A673 (cell line): ENCODE data around the gene TBX18. TPM values are rescaled to one million over a fixed set of nuclear protein-coding genes. Genes with fewer than 3 reads are reported as not detected.

Experiments used
- BruUV-seq: library from RNA; stranded (reverse); fragments of 400-500 nt; replicated peaks from 2 replicates; lab custom pipeline; 2021; lab: Mats Ljungman, UMichigan
- CTCF ChIA-PET: fragments of 300-600 bp; sonication (Branson Sonifier 250); formaldehyde crosslinking; loops from one replicate; lab custom pipeline; 2022; ENCODE audit warnings: antibody characterized with exemption; lab: Charles Lee
- POLR2A ChIA-PET: fragments of 300-600 bp; sonication (Branson Sonifier 250); formaldehyde crosslinking; loops from one replicate; lab custom pipeline; 2022; ENCODE audit warnings: antibody characterized with exemption; ENCODE audit not compliant: low non-redundant PET; lab: Charles Lee
- DNase-seq: peaks from one replicate; pipeline ENCODE4 v3.0.0-alpha.2; 2015; ENCODE audit warnings: low spot score
- H3K27ac ChIP-seq: fragments of 200-600 bp; sonication (generic); 2 replicates; pipeline ENCODE4 v1.5.1; 2016; ENCODE audit warnings: mixed run types, low read depth, mild to moderate bottlenecking, mixed read lengths, antibody characterized with exemption, low read length; ENCODE audit not compliant: poor library complexity, severe bottlenecking
- H3K27me3 ChIP-seq: fragments of 200-600 bp; sonication (generic); replicated peaks from 2 replicates; pipeline ENCODE4 v1.6.1; 2017; ENCODE audit warnings: mixed run types, low read depth, mild to moderate bottlenecking, mixed read lengths, antibody characterized with exemption, low read length; ENCODE audit not compliant: insufficient read depth, poor library complexity
- H3K36me3 ChIP-seq: fragments of 200-600 bp; sonication (generic); 2 replicates; pipeline ENCODE4 v1.6.1; 2016; ENCODE audit warnings: mixed run types, mild to moderate bottlenecking, mixed read lengths, antibody characterized with exemption, low read length; ENCODE audit not compliant: insufficient read depth, poor library complexity, severe bottlenecking
- H3K4me1 ChIP-seq: fragments of 200-600 bp; sonication (generic); 2 replicates; pipeline ENCODE4 v1.6.1; 2017; ENCODE audit warnings: mixed run types, mild to moderate bottlenecking, mixed read lengths, antibody characterized with exemption, low read length; ENCODE audit not compliant: insufficient read depth, poor library complexity, severe bottlenecking
- H3K4me3 ChIP-seq: fragments of 200-600 bp; sonication (generic); 2 replicates; pipeline ENCODE4 v1.5.1; 2016; ENCODE audit warnings: low read depth, mixed run types, mild to moderate bottlenecking, mixed read lengths, low read length; ENCODE audit not compliant: poor library complexity, severe bottlenecking
- H3K9me3 ChIP-seq: fragments of 200-600 bp; sonication (generic); 2 replicates; pipeline ENCODE4 v1.6.1; 2016; ENCODE audit warnings: mixed run types, low read depth, mild to moderate bottlenecking, mixed read lengths, antibody characterized with exemption, low read length; ENCODE audit not compliant: poor library complexity, severe bottlenecking
- CTCF ChIP-seq: fragments of 300-800, 200-600 bp; sonication (generic); conservative IDR thresholded peaks from 2 replicates; pipeline ENCODE4 v1.5.1; 2017; ENCODE audit warnings: low read depth, mild to moderate bottlenecking, antibody characterized with exemption, low read length, moderate library complexity, mixed read lengths
- EZH2 ChIP-seq: fragments of 200-600 bp; sonication (generic); IDR thresholded peaks from 2 replicates; pipeline ENCODE4 v1.6.1; 2017; ENCODE audit warnings: borderline replicate concordance, low read depth, mild to moderate bottlenecking, mixed read lengths, antibody characterized with exemption, low read length; ENCODE audit not compliant: poor library complexity, severe bottlenecking
- intact Hi-C: fragments of 100-400 bp; cut with micrococcal nuclease; formaldehyde crosslinking; loops from one replicate; pipeline ENCODE4 v1.10.0; 2022; ENCODE audit not compliant: unreplicated experiment
- total RNA-seq: library from RNA; stranded (reverse); gene quantifications from 2 replicates; pipeline ENCODE4 v1.2.3, GENCODE V29; 2021

Gene TBX18
- total RNA-seq, 1 experiment from 2014 or later: 16.0 TPM

DNA sequence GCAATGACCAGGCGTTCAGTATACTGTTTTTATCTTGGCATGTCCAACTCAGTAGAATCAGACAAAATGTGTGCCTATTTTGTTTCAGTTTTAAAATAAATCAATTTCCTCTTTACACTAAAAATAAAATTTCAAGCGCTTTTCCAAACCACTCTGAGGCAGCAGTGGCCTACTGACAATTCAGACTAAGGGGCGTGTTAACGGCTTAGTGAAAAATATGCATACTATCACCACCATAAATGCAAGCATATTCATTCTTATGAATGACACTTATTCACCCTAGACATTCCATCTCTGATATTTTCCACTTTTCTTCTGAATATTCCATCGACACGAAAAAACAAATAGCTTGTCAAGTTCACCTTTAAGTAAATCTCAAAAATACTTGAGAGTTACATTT is 7.5 kb downstream of the TBX18 start:
- H3K27ac ChIP-seq: no peak overlapping the region
- intact Hi-C loops: no loop called here
- no peak for DNase-seq
- peaks cover 33% of the 10 kb centered on the region for H3K27me3 ChIP-seq
- no peaks in the 10 kb centered on the region for H3K9me3 ChIP-seq
- H3K4me1 ChIP-seq: peaks cover 20% of the 10 kb centered on the region
- H3K4me3 ChIP-seq: no peak overlapping the region
- H3K36me3 ChIP-seq: peaks cover 3% of the 10 kb centered on the region
- POLR2A ChIA-PET: no interaction called here
- no peak for TF ChIP-seq CTCF
- TF ChIP-seq EZH2: no peak
- BruUV-seq: no TSS peak
- CTCF ChIA-PET: no interaction called here

DNA sequence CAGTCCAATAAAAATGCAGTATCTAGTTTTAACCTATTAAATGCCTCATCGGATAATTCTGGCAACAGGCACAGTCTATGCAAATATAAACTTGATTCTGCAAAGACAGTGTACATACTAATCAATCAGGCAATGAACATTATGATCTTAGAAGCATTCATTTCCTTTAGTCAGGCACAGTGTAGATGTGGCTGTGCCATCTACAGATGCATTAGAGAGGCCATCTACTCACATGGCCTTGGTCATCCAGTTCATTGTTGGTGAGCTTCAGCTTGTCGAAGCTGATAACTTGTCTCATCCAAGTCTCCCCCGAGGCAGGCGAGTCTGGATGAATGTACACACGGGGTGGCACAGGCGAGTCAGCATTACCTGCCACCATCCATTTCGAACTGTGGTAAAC is 7.9 kb downstream of the TBX18 start:
- Histone ChIP-seq H3K4me1 (peaks cover 20% of the 10 kb centered on the region), H3K36me3 (peaks cover 3% of the 10 kb centered on the region), H3K27ac (no peak overlapping the region), H3K27me3 (peaks cover 28% of the 10 kb centered on the region), H3K9me3 (no peaks in the 10 kb centered on the region), H3K4me3 (no peak overlapping the region)
- no peak for TF ChIP-seq CTCF
- no peak for TF ChIP-seq EZH2
- no peak for DNase-seq
- ChIA-PET POLR2A (no interaction called here), CTCF (no interaction called here)
- intact Hi-C loops: no loop called here
- BruUV-seq: no TSS peak

GRCh38 chr6:84753173-84753572 is 11.2 kb downstream of the TBX18 start:
- H3K27ac ChIP-seq: no peak overlapping the region
- intact Hi-C loops: no loop called here
- H3K36me3 ChIP-seq: peaks cover 3% of the 10 kb centered on the region
- H3K4me3 ChIP-seq: no peak overlapping the region
- H3K4me1 ChIP-seq: peaks cover 7% of the 10 kb centered on the region
- no peak for DNase-seq
- TF ChIP-seq CTCF (no peak), EZH2 (no peak)
- BruUV-seq: no TSS peak
- ChIA-PET POLR2A (no interaction called here), CTCF (no interaction called here)
- H3K27me3 ChIP-seq: no peaks in the 10 kb centered on the region
- no peaks in the 10 kb centered on the region for H3K9me3 ChIP-seq
